RWPE1 (cell line): ENCODE measurements around the gene VEGFA.
A peak's percentile ranks its signal among the peaks of the same experiment; 100 is the strongest.

Experiments used
- CTCF ChIA-PET: fragments of 350-600 bp; sonication (Branson Sonifier 250); formaldehyde crosslinking; extraction: SDS; loops from one replicate; lab custom pipeline; 2021; lab: Yijun Ruan, JAX
- POLR2A ChIA-PET: fragments of 400-600 bp; formaldehyde crosslinking; extraction: SDS; loops from one replicate; lab custom pipeline; 2020; ENCODE audit warnings: antibody characterized with exemption; ENCODE audit not compliant: low non-redundant PET; lab: Yijun Ruan, JAX
- DNase-seq: peaks from one replicate; pipeline ENCODE4 v3.0.0; 2012; ENCODE audit warnings: low spot score
- H3K27ac ChIP-seq: fragments of 450-650 bp; 2 replicates; pipeline ENCODE4 v1.5.1; 2017
- CTCF ChIP-seq: fragments of 450-650 bp; conservative IDR thresholded peaks from 2 replicates; pipeline ENCODE4 v1.5.1; 2017; ENCODE audit warnings: low read depth, mild to moderate bottlenecking

Gene VEGFA

GRCh38 chr6:43737272-43738081 lies 32.5 kb upstream of the VEGFA start:
- DNase-seq = peak; percentile 35
- peak overlapping the region; percentile 94 for H3K27ac ChIP-seq
- TF ChIP-seq CTCF = no peak
- POLR2A ChIA-PET = interaction anchor here (0.6 to 0.8 kb wide), 3 partner anchors 65 to 153 kb away, joined by 3 read pairs; no protein-coding TSS in a partner anchor
- CTCF ChIA-PET = interaction anchor here (0.7 kb wide), 1 partner anchor 71 kb away, joined by 4 read pairs; no protein-coding TSS in a partner anchor

- ChIA-PET POLR2A (interaction anchor here (0.7 kb wide), 1 partner anchor 65 kb away, joined by 3 read pairs; no protein-coding TSS in a partner anchor), CTCF (no interaction called here)
- TF ChIP-seq CTCF = no peak
- peak overlapping the region; percentile 94 for H3K27ac ChIP-seq
- DNase-seq = no peak
Observed at GRCh38 chr6:43738267-43738676, 31.7 kb upstream of the VEGFA start.

- POLR2A ChIA-PET = no interaction called here
- TF ChIP-seq CTCF = no peak
- CTCF ChIA-PET = no interaction called here
- DNase-seq = peak; percentile 43
- H3K27ac ChIP-seq = peak overlapping the region; percentile 94
Observed at GRCh38 chr6:43738877-43739641, 31.0 kb upstream of the VEGFA start.

- TF ChIP-seq CTCF = no peak
- ChIA-PET CTCF (interaction anchor here (1.2 kb wide), 1 partner anchor 24 kb away, joined by 3 read pairs; no protein-coding TSS in a partner anchor), POLR2A (no interaction called here)
- H3K27ac ChIP-seq = peak overlapping the region; percentile 60
- no peak for DNase-seq
Observed at GRCh38 chr6:43739642-43740091, 30.3 kb upstream of the VEGFA start.

- TF ChIP-seq CTCF = no peak
- ChIA-PET POLR2A (no interaction called here), CTCF (interaction anchor here (1.0 to 1.2 kb wide), 3 partner anchors 24 to 73 kb away, joined by 3 to 5 read pairs (median 5); no protein-coding TSS in a partner anchor)
- peak overlapping the region; percentile 60 for H3K27ac ChIP-seq
- DNase-seq = no peak
Observed at GRCh38 chr6:43740321-43740960, 29.6 kb upstream of the VEGFA start.
